ENCODE results near the gene ALOX5.

Gene ALOX5

GRCh38 chr10:45425621-45426563 lies 51.9 kb downstream of the ALOX5 start:
- no peak for DNase-seq

- DNase-seq, result no peak
Measured at GRCh38 chr10:45427262-45427969, 53.4 kb downstream of the ALOX5 start.

- no peak for DNase-seq
Measured at GRCh38 chr10:45427970-45428366, 54.0 kb downstream of the ALOX5 start.

GRCh38 chr10:45428611-45429510 lies 54.8 kb downstream of the ALOX5 start:
- DNase-seq, result no peak

- no peak for DNase-seq
Measured at GRCh38 chr10:45429790-45430189, 55.8 kb downstream of the ALOX5 start.

GRCh38 chr10:45432113-45432512 lies 58.1 kb downstream of the ALOX5 start:
- no peak for DNase-seq

- DNase-seq, result no peak
Measured at GRCh38 chr10:45432700-45433472, 58.9 kb downstream of the ALOX5 start.

- no peak for DNase-seq
Measured at GRCh38 chr10:45433716-45434469, 59.9 kb downstream of the ALOX5 start.

GRCh38 chr10:45437587-45438465 lies 63.8 kb downstream of the ALOX5 start:
- no peak for DNase-seq

GRCh38 chr10:45438466-45439090 lies 64.6 kb downstream of the ALOX5 start:
- no peak for DNase-seq

- DNase-seq, result no peak
Measured at GRCh38 chr10:45439365-45439764, 65.3 kb downstream of the ALOX5 start.

GRCh38 chr10:45439873-45440272 lies 65.9 kb downstream of the ALOX5 start:
- no peak for DNase-seq

- DNase-seq, result no peak
Measured at GRCh38 chr10:45440511-45441062, 66.6 kb downstream of the ALOX5 start.

- no peak for DNase-seq
Measured at GRCh38 chr10:45441239-45442190, 67.5 kb downstream of the ALOX5 start.

- no peak for DNase-seq
Measured at GRCh38 chr10:45442251-45442650, 68.2 kb downstream of the ALOX5 start.

- DNase-seq, result no peak
Measured at GRCh38 chr10:45442662-45443061, 68.6 kb downstream of the ALOX5 start.

GRCh38 chr10:45443101-45444009 lies 69.3 kb downstream of the ALOX5 start:
- no peak for DNase-seq

Measured in right hindlimb (tissue), 1 donor.